Measurements from ENCODE around the gene NCK1.

Gene NCK1

GRCh38 chr3:136909187-136909586 is 47.2 kb downstream of the NCK1 start:
- DNase-seq: no peak

DNA sequence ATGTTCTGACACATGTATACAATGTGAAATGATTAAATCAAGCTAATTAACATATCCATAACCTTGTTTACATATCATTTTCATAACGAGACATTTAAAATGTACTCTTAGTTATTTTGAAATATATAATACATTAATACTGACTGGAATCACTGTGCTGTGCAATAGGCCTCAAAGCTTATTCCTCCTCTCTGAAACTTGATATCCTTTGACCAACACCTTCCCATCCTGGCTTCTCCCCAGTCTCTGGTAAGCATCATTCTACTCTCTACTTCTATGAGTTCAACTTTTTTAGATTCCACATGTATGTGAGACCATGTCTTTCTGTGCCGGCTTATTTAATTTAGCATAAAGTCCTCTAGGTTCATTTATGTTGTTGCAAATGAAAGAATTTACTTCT is 48.7 kb downstream of the NCK1 start:
- DNase-seq: no peak

DNA sequence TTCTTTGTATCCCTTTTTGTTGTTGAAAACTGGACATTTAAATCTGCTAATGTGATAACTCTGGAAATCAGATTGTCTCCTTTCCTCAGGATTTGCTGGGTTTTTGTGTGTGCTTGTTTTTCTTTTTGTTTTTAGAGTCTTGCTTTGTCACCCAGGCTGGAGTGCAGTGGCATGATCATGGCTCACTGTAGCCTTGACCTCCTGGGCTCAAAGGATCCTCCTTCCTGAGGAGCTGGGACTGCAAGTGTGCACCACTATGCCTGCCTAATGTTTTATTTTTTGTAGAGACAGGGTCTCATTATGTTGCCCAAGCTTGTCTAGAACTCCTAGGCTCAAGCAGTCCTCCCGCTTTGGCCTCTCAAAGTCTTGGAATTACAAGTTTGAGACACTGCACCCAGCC is 51.2 kb downstream of the NCK1 start:
- no peak for DNase-seq

DNA sequence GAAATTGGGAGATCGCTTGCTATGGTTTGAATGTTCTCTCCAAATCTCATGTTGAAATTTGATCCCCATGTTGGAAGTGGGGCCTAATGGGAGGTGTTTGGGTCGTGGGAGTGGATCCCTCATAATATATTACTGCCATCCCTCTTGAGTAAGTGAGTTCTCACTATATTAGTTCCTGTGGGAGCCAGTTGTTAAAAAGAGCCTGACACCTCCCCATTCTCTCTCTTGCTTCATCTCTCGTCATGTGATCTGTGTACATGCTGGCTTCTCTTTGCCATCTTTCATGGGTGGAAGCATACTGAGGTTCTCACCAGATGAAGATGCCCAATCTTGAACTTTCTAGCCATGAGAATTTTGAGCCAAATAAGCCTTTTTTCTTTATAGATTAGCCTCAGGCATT is 52.7 kb downstream of the NCK1 start:
- DNase-seq: no peak

DNA sequence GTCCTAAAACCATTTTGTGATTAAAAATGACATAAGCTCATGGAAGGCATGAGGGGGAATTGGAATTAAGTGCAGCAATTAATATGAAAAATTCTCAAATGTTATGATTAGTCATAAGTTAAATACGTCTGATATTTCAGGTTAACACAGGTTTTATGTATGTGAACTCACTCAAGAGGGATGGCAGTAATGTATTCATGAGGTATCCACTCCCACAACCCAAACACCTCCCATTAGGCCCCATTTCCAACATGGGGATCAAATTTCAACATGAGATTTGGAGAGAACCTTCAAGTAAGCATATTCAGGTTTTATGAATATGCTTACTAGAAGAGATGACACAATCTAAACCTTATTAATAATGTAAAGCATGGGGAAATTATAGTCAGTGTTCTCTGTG is 54.2 kb downstream of the NCK1 start:
- DNase-seq: no peak

DNA sequence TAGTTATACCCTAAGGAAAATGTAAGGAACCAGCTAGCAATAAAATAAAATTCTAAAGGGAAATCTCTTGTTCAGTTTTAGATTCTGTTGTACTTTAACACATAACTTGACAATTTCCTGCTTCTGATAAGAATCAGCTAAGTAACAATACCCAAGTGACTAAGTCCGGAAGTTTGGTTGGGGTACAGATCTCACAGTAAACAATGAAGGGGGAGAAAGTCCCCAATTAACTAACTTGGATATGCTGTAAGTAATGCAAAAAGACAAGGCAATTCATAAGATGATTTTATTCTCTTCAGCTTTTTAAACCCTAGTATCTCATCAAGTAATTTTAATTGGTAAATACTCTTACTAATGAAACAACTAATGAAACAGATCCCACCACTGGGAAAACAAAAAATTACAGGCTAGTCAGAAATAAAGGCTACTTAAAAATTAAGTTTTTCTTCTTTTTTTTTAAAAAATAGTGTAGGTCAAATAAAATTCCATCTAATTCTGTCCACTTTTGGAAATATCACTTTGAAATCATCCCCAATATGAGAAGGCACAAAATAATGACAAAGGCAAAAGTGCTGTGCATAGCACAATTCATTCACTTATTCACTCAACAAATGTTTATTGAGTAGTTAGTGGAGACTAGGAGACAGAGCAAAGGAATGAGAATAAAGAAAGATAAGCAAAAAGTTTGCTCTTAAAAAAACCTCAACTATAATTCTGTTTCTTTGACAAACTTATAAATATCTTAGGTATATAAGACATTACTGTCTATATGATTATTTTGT is 58.0 kb downstream of the NCK1 start:
- DNase-seq: peak; percentile 81

DNA sequence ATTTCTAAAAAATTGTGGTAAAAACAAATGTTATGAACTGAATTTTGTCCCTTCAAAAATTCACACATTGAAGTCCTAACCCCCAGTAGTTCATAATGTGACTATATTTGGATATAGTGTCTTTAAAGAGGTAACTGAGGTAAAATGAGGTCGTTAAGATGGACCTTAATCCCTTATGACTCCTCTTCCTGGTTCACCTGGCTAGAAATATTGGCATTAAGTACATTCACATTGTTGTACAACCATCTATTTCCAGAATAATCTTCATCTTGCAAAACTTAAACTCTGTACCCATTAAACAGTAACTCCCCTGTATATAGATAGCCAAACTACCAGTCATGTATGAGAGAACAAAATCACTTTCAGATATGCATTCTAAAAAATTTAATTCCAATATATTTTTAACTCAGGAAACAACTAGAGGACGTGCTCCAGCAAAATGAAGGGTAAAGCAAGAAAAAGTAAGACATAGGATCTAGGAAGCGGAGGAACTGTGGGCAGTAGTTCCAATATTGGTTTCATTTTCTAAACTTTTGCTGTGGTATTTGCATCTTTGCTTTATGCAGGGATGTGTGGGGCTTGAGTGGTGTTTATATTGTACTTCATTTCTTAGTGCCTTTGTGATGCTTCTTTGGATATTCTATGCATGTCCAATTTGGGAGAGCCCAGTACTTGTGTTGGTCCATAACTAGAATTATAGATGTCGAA is 59.0 kb downstream of the NCK1 start:
- DNase-seq: peak; percentile 36

DNA sequence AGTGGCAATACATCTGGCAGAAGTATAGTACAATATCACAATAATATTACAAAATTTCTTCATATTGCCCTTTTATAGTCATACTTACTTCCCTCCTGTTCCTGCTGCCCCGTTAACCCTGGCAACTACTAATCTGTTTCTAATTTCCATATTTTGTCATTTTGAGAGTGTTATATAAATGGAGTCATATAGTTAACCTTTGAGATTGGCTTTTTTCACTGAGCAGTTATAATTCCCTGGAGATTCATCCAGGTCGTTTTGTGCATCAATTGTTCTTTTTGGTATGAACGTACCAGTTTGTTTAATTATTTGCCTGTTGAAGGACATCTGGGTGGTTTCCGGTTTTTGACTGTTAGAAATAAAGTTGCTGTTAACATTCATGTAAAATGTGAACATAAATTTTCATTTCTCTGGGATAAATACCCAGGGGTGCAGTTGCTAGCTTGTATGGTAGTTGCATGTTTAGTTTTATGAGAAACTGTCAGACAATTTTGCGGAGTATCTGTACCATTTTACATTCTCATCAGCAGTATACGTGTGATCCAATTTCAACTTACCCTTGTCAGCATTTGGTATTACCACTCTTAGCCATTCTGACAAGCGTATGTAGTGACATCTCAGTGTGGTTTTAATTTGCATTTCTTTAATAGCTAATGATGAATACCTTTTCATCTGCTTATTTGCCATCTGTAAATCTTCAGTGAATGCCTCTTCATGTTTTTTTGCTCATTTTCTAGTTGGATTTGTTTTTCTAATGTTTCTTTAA is 63.6 kb downstream of the NCK1 start:
- DNase-seq: no peak

DNA sequence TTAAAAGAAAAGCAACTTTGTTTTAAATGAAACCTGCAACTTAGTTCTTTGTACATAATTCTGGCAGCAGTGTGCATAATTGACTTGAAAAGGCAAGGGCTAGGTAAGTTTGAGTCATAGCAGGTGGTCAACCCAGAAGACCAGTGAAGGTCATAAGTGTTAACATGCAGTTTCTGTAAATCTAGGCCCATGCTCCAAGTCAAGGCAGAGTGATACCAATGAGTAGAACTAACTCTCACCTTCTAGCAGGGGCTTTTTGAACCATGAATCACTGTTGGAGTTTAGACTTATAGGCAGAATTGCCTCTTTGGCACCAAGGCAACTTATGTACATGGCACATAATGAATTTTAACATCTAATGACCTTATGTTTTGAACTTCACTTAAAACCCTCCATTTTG is 66.2 kb downstream of the NCK1 start:
- no peak for DNase-seq

DNA sequence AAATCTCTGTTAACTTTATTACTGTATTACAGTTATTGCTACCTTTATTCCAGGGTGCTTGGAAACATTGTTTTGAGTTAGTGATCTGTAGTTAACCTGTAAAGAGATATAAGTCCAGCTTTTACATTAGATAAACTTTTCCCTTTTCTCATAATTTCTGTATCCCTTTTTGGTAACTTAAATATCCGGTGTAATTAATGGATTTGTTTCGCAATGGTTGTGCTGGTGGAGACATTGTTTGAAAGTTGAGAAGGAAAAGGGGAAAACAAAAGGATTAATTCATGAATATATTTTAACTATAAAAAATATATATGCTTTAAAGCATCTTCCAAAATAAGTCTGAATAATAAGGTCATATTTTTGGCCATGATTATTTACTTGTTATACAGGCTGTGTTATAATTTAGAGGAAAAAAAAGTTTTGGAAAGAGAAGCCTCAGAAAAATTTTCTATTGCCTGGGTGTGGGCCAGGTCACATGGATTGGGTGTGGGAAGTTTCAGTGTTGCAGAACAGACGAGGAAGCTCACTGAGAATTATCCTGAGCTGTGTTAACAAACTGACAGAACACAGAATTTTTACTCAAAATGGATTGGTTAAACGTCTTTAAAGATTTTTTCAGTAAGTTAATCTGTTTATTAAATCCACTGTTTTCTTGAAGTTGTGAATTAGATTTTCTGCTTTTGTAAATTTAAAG is 68.1 kb downstream of the NCK1 start:
- no peak for DNase-seq

GRCh38 chr3:136931606-136932005 is 69.6 kb downstream of the NCK1 start:
- no peak for DNase-seq

DNA sequence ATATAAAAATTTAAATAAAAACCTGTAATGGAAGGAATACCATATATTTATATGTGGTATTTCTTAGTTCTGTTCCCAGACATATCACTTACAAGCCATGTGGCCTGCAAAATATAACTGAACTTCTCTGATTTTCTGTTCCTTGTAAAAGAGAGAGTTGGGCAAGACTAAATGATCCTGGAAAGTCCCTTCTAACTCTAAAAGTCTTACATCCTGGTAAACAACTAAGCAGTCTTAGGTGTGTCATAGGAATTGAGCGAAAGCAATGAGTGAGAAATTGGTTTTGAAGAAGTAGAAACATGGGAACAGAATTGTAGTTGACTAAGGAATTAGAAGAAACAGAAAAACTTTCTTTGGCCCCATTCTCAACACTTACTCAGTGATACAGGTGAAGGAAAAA is 70.5 kb downstream of the NCK1 start:
- DNase-seq: no peak

DNA sequence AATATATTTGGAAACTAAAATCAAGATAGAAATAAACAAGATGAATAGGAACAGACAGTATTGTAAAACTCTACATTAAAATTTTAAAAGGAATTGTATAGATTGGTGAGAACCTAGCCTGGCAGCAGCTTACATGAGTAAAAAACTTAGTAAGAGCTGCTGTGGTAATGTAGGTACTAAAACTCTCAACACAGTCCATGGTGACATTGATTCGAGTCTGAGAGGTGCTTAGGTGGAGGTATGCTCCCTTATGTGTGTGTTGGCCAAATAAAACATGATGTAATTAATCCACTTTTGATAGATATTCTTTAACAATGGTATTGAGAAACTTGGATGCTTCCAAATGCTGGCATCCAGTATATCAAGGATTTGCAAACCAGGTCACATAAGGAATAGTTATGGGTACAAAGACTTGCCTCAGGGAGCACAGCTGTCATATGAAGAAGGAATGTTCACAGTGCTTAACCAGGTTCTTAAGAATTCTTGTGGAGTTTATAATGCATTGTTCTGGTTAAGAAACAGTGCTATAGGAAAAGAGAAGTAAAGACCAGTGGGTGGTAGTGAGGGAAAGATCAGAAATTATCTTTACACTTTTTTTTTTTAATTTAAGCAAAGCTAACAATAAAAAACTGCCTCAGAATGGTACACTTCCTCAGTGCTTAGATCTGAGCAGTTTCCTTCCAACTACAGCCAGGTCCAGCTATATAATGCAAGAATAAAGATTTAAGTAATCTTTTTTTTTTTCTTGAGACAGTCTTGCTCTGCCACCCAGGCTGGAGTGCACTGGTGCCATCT is 71.2 kb downstream of the NCK1 start:
- no peak for DNase-seq

DNA sequence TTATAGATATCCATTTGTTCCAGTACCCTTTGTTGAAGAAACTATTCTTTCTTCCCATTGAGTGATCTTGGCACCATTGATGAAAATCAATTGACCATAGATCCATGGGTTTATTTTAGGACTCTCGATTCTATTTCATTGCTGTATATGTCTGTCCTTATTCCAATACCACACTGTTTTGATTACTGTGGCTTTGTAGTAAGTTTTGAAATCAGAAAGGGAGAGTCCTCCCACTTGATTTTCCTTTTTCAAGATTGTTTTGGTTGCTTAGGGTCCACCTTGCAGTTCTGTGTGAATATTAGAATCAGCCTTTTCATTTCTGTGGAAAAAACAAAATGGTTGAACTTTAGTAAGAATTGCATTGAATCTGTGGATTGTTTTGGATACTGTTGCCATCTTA is 75.2 kb downstream of the NCK1 start:
- DNase-seq: no peak

DNA sequence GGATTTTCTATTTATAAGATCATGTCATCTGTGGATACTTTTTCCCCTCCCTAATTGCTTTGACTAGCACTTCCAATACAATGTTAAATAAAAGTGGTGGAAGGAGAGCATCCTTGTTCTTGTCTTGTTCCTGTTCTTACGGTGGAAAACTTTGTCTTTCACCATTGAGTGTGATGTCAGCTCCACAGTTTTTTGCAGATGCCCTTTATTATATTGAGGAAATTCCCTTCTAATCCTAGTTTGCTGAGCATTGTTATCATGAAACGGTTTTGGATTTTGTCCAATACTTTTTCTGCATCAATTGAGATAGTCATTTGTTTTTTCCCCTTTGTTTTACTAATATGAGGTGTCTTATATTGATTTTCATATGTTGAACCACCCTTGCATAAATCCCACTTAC is 75.8 kb downstream of the NCK1 start:
- DNase-seq: no peak

DNA sequence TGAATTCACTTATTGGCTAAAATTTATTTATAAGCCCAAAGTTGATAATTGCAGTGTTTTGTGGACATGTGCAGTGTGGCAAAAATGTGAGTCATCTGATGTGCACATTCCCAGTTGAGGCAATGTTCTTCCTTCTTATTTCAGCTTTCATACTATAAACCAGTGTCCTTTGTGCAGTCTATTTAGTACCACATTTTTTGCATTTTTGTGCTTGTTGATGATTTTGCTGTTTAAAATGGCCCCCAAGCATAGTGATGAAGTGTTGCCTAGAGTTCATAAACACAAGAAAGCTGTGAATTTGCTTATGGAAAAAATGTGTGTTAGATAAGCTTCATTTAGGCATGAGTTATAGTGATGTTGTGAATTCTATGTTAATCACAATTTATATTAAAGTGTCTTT is 76.3 kb downstream of the NCK1 start:
- DNase-seq: no peak

DNA sequence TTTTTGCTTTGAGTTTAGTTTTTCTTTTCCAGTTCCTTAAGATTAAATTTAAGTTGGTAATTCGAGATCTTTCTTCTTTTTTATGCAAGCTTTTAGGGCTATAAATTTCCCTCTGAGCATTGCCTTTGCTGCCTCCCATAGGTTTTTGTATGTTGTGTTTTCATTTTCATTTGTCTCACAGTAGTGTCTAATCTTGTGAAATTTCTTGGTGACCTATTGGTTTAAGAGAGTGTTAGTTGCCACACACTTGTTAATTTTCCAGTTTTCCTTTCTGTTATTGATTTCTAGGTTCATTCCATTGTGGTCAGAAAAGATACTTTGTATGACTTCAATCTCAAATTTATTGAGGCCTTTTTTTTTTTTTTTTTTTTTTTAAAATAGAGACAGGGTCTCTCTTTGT is 77.5 kb downstream of the NCK1 start:
- no peak for DNase-seq

GRCh38 chr3:136942803-136943202 is 80.8 kb downstream of the NCK1 start:
- no peak for DNase-seq

DNA sequence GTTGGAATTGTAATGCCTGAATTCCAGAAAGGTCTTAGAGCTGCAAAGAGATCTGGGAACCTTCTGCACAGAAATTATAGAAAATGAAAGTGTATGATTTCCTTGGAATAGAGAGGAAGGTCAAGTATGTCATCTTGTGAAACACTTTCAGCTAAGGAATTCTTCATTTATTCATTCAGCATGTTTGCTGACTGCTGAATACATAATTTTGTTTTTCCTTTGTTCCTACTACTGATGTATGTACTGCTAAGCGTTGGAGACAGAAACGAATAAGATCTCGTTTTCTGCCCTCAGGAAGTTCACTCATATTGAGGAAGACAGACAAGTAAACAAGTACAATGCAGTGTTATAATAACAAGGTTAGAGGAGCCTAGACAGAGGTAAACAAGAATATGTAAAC is 81.4 kb downstream of the NCK1 start:
- DNase-seq: no peak

DNA sequence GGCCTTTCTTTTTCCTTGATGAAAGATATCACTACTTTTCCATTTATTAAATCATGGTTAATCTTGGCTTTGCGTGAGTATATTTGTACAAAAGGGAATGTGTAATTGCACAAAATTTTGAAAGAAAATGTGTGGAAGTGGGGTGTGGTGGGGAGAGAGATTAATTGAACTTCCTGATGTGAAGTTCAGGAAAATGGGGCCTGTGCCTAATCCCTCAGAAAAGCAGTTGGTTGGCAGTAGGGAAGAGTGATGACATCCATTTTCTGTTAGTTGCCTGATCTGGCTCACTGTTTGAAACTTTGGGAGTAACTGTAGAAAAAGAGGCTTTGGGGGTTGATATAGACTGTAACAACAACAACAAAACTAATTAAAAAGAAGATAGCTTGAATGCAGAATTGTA is 85.0 kb downstream of the NCK1 start:
- DNase-seq: no peak

GRCh38 chr3:136947477-136947876 is 85.5 kb downstream of the NCK1 start:
- DNase-seq: no peak

- DNase-seq: no peak
Observed at GRCh38 chr3:136949146-136949545, 87.1 kb downstream of the NCK1 start.

GRCh38 chr3:136949708-136950107 is 87.7 kb downstream of the NCK1 start:
- no peak for DNase-seq
